ENCODE results near the gene CCN5.
"Not testable (repeated sequence)": the region's sequence is repeated elsewhere in the genome, so short reads cannot be mapped to it uniquely, and the experiment has no call there.

CCN5 gene

DNA sequence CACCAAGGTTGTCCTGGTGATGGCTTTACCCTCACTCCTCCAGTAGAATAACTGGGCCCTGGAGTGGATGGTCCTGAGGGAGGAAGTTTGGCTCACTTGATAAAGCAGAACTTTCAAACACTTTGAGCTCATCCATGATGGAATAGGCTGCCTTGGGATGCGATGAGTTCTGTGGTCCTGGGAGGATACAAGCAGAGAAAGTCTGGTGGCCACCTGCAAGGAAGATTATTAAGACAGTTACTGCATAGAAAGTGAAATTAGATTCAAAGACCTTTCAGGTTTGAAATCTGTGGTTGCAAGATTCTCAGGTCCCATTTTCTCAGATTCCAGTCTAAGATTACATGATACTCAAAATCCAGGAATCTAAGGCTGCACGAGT lies 19.9 kb upstream of the CCN5 start:
- TF ChIP-seq, protein P1, sequence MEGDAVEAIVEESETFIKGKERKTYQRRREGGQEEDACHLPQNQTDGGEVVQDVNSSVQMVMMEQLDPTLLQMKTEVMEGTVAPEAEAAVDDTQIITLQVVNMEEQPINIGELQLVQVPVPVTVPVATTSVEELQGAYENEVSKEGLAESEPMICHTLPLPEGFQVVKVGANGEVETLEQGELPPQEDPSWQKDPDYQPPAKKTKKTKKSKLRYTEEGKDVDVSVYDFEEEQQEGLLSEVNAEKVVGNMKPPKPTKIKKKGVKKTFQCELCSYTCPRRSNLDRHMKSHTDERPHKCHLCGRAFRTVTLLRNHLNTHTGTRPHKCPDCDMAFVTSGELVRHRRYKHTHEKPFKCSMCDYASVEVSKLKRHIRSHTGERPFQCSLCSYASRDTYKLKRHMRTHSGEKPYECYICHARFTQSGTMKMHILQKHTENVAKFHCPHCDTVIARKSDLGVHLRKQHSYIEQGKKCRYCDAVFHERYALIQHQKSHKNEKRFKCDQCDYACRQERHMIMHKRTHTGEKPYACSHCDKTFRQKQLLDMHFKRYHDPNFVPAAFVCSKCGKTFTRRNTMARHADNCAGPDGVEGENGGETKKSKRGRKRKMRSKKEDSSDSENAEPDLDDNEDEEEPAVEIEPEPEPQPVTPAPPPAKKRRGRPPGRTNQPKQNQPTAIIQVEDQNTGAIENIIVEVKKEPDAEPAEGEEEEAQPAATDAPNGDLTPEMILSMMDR (IDR thresholded peaks at IDR 0.05; ENCODE audit: insufficient read depth, low read length) = no peak
- TF ChIP-seq SPI1 (IDR thresholded peaks at IDR 0.05; ENCODE audit: borderline replicate concordance, low read depth) (no peak), POLR2AphosphoS5 (IDR thresholded peaks at IDR 0.05; ENCODE audit: low read depth) (no peak), GABPA (IDR thresholded peaks at IDR 0.05; ENCODE audit: low read depth) (no peak)
- TF ChIP-seq, protein P2, sequence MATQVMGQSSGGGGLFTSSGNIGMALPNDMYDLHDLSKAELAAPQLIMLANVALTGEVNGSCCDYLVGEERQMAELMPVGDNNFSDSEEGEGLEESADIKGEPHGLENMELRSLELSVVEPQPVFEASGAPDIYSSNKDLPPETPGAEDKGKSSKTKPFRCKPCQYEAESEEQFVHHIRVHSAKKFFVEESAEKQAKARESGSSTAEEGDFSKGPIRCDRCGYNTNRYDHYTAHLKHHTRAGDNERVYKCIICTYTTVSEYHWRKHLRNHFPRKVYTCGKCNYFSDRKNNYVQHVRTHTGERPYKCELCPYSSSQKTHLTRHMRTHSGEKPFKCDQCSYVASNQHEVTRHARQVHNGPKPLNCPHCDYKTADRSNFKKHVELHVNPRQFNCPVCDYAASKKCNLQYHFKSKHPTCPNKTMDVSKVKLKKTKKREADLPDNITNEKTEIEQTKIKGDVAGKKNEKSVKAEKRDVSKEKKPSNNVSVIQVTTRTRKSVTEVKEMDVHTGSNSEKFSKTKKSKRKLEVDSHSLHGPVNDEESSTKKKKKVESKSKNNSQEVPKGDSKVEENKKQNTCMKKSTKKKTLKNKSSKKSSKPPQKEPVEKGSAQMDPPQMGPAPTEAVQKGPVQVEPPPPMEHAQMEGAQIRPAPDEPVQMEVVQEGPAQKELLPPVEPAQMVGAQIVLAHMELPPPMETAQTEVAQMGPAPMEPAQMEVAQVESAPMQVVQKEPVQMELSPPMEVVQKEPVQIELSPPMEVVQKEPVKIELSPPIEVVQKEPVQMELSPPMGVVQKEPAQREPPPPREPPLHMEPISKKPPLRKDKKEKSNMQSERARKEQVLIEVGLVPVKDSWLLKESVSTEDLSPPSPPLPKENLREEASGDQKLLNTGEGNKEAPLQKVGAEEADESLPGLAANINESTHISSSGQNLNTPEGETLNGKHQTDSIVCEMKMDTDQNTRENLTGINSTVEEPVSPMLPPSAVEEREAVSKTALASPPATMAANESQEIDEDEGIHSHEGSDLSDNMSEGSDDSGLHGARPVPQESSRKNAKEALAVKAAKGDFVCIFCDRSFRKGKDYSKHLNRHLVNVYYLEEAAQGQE (IDR thresholded peaks at IDR 0.05; ENCODE audit: insufficient replicate concordance, low read depth) = no peak
- Histone ChIP-seq H3K27ac (replicated peaks) (no peak overlapping the region), H3K4me3 (replicated peaks; ENCODE audit: insufficient read depth, low read length) (no peak overlapping the region), H3K27me3 (ENCODE audit: insufficient read depth, poor library complexity, severe bottlenecking) (no peaks in the 10 kb centered on the region)
- DNase-seq (ENCODE audit: low read depth in 1 of 2, low spot score in 1 of 2) = no peak

DNA sequence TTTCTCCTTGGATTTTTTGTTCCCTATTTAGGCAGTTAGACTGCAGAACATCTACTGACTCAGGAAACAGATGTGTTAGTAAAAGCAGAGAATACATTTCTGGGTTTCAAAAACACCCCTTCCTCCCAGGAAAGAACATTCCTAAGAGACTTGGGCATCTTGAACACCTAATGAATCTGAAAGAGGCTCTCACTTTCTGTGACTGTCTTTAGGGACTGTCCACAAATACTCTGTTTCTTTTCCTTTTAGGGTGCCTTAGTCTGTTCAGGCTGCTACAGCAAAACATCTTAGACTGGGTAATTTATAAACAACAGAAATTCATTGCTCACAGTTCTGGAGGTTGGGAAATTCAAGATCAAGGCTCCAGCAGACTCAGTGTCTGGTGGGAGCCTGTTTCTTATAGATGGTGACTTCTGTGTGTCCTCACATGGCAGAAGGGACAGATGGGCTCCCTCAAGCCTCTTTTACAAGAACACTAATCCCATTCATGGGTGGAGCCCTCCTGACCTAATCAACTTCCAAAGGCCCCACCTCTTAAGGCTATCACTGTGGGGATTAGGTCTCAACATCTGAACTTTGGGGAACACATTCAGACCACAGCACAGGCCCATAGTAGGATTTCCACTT lies 19.4 kb upstream of the CCN5 start:
- TF ChIP-seq, protein P1 (IDR thresholded peaks at IDR 0.05; ENCODE audit: insufficient read depth, low read length) = no peak
- TF ChIP-seq, protein P2 (IDR thresholded peaks at IDR 0.05; ENCODE audit: insufficient replicate concordance, low read depth) = no peak
- TF ChIP-seq POLR2AphosphoS5 (IDR thresholded peaks at IDR 0.05; ENCODE audit: low read depth) (no peak), SPI1 (IDR thresholded peaks at IDR 0.05; ENCODE audit: borderline replicate concordance, low read depth) (no peak), GABPA (IDR thresholded peaks at IDR 0.05; ENCODE audit: low read depth) (no peak)
- Histone ChIP-seq H3K27ac (replicated peaks) (no peak overlapping the region), H3K27me3 (ENCODE audit: insufficient read depth, poor library complexity, severe bottlenecking) (no peaks in the 10 kb centered on the region), H3K4me3 (replicated peaks; ENCODE audit: insufficient read depth, low read length) (no peak overlapping the region)
- DNase-seq (ENCODE audit: low read depth in 1 of 2, low spot score in 1 of 2) = no peak

DNA sequence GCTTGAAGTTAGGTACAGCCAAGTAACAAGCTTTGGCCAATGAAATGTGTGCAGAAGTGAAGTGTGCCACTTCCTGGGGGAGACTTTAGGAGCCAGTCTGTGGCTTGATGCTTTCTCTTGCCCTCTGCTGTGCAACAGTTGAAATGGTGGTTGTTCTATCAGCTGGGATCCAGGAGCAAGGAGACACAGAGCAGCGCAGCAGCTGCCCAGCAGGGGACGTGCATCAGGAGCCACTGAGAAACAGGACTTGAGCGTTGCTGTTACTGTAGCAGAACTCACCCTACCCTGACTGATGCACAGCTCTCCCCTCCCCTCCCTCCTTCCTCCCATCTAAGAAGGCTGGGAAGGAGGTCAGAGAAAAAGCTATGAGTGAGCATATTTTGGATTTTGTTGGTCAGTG lies 18.9 kb upstream of the CCN5 start:
- Histone ChIP-seq H3K27ac (replicated peaks) (no peak overlapping the region), H3K27me3 (ENCODE audit: insufficient read depth, poor library complexity, severe bottlenecking) (no peaks in the 10 kb centered on the region), H3K4me3 (replicated peaks; ENCODE audit: insufficient read depth, low read length) (no peak overlapping the region)
- no peak for DNase-seq (ENCODE audit: low read depth in 1 of 2, low spot score in 1 of 2)
- TF ChIP-seq, protein P2 (IDR thresholded peaks at IDR 0.05; ENCODE audit: insufficient replicate concordance, low read depth) = no peak
- no peak for TF ChIP-seq GABPA (IDR thresholded peaks at IDR 0.05; ENCODE audit: low read depth)
- TF ChIP-seq, protein P1 (IDR thresholded peaks at IDR 0.05; ENCODE audit: insufficient read depth, low read length) = no peak
- no peak for TF ChIP-seq SPI1 (IDR thresholded peaks at IDR 0.05; ENCODE audit: borderline replicate concordance, low read depth)
- no peak for TF ChIP-seq POLR2AphosphoS5 (IDR thresholded peaks at IDR 0.05; ENCODE audit: low read depth)

DNA sequence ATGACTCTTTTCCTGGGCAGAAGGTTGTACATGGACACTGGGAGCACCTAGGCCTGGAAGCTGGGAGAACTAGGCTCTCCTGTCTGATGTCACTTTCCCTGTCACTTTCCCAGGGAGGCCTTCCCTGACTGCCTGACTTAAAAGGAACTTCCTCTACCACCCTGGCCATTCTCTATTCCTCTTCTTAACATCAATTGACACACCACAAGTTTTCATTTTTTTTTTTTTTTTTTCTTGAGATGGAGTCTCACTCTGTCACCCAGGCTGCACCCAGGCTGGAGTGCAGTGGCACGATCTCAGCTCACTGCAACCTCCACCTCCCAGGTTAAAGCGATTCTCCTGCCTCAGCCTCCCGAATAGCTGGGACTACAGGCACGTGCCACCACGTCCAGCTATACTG lies 18.1 kb upstream of the CCN5 start:
- DNase-seq (ENCODE audit: low read depth in 1 of 2, low spot score in 1 of 2); H3K27me3 ChIP-seq (ENCODE audit: insufficient read depth, poor library complexity, severe bottlenecking); H3K4me3 ChIP-seq (replicated peaks; ENCODE audit: insufficient read depth, low read length); H3K27ac ChIP-seq (replicated peaks): not testable (repeated sequence)

Measured in HL-60 (cell line).